Measurements from ENCODE around the gene TMC6. TPM values are rescaled to one million over a fixed set of nuclear protein-coding genes. Genes with fewer than 3 reads are reported as not detected.
A peak's percentile ranks its signal among the peaks of the same experiment; 100 is the strongest.

Gene TMC6
- total RNA-seq, 2 experiments from 2014 or later = 124 to 258 TPM

GRCh38 chr17:78133971-78134898 is 5.7 kb upstream of the TMC6 start:
- H3K4me3 ChIP-seq (ENCODE audit: low read depth, low read length, poor library complexity, severe bottlenecking) = peak overlapping the region; percentile 81
- peaks cover 52% of the 10 kb centered on the region for H3K36me3 ChIP-seq (ENCODE audit: insufficient read depth, low read length)
- ChIA-PET CTCF (ENCODE audit: unreplicated experiment) (interaction anchor here (0.6 kb wide), 2 partner anchors 11 to 18 kb away, joined by 3 to 4 read pairs; no protein-coding TSS in a partner anchor), POLR2A (interaction anchor here (0.6 kb wide), 1 partner anchor 1608 kb away, joined by 3 read pairs; no protein-coding TSS in a partner anchor)
- H3K4me1 ChIP-seq (ENCODE audit: insufficient read depth, low read length, poor library complexity, severe bottlenecking) = peaks cover 54% of the 10 kb centered on the region
- 0 out of 2 replicates have a peak, but pooled peaks cover 4% of the 10 kb centered on the region for H4K20me1 ChIP-seq (ENCODE audit: insufficient read depth, low read length)
- TF ChIP-seq EZH2phosphoT487 (IDR thresholded peaks at IDR 0.05; ENCODE audit: borderline replicate concordance, low read depth, low read length) (no peak), CTCF (conservative IDR thresholded peaks at IDR 0.05; ENCODE audit: low read length) (peak; percentile 97)
- H3K4me2 ChIP-seq (ENCODE audit: low read length) = peak overlapping the region; percentile 96
- intact Hi-C loops (cut with micrococcal nuclease; ENCODE audit: unreplicated experiment) = loop anchor here (1.0 to 5.0 kb wide), 5 partner anchors 17 to 1647 kb away; no protein-coding TSS in a partner anchor
- no TSS peak for BruUV-seq (replicated peaks)
- H3K27ac ChIP-seq (ENCODE audit: low read depth, low read length, poor library complexity, severe bottlenecking) = peak overlapping the region; percentile 91
- H2AFZ ChIP-seq (ENCODE audit: low read length) = no peak overlapping the region
- no peaks in the 10 kb centered on the region for H3K9me3 ChIP-seq (ENCODE audit: low read length)
- no peaks in the 10 kb centered on the region for H3K9me2 ChIP-seq (ENCODE audit: insufficient read depth, low read length)
- peaks cover 8% of the 10 kb centered on the region; the same call in 1 of the 2 replicates for H3K79me2 ChIP-seq (ENCODE audit: insufficient read depth, low read depth, low read length)
- peak; percentile 91 for DNase-seq (ENCODE audit: low spot score)

DNA sequence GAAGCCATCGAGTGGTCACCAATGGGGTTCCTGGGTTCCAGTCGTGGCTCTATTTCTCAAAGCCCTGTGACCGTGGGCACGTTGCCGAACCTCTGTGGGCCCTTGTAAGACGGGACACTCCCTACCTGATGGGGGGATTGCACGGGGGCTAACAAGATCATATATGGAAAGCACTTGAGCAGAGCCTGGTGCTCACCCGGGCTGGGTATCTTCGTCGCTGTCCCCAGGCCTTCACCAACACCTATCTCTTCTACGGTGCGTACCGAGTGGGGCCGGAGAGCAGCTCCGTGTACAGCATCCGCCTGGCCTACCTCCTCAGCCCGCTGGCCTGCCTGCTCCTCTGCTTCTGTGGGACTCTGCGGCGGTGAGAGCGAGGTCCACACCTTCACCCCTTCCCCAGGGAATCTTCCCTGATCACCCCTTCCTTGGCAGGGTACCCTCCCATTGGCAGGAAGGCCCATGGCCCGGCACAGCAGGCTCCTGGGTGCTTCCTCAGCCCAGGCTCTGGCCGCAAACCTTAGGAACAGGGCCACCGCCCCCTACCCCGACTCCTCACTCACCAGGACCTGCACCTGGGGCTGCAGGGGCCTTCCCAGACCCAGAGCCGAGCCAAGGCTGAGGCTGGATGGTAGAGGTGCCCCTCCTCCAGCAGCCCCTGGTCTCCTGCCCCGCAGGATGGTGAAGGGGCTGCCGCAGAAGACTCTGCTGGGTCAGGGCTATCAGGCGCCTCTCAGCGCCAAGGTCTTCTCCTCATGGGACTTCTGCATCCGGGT is 4.8 kb upstream of the TMC6 start:
- intact Hi-C loops (cut with micrococcal nuclease; ENCODE audit: unreplicated experiment) = loop anchor here (5.0 kb wide), 2 partner anchors 119 to 1646 kb away; no protein-coding TSS in a partner anchor
- H3K9me3 ChIP-seq (ENCODE audit: low read length) = no peaks in the 10 kb centered on the region
- peaks cover 59% of the 10 kb centered on the region for H3K4me1 ChIP-seq (ENCODE audit: insufficient read depth, low read length, poor library complexity, severe bottlenecking)
- TF ChIP-seq EZH2phosphoT487 (IDR thresholded peaks at IDR 0.05; ENCODE audit: borderline replicate concordance, low read depth, low read length) = no peak
- TF ChIP-seq CTCF (conservative IDR thresholded peaks at IDR 0.05; ENCODE audit: low read length) = no peak
- H3K4me2 ChIP-seq (ENCODE audit: low read length) = peak overlapping the region; percentile 96
- ChIA-PET POLR2A (interaction anchor here (0.6 kb wide), 1 partner anchor 1609 kb away, joined by 3 read pairs; no protein-coding TSS in a partner anchor), CTCF (ENCODE audit: unreplicated experiment) (no interaction called here)
- BruUV-seq (replicated peaks) = no TSS peak
- no peak for DNase-seq (ENCODE audit: low spot score)
- H2AFZ ChIP-seq (ENCODE audit: low read length) = no peak overlapping the region
- H3K9me2 ChIP-seq (ENCODE audit: insufficient read depth, low read length) = no peaks in the 10 kb centered on the region
- peaks cover 52% of the 10 kb centered on the region for H3K36me3 ChIP-seq (ENCODE audit: insufficient read depth, low read length)
- H4K20me1 ChIP-seq (ENCODE audit: insufficient read depth, low read length) = 0 out of 2 replicates have a peak, but pooled peaks cover 4% of the 10 kb centered on the region
- peaks cover 8% of the 10 kb centered on the region; the same call in 1 of the 2 replicates for H3K79me2 ChIP-seq (ENCODE audit: insufficient read depth, low read depth, low read length)
- H3K27ac ChIP-seq (ENCODE audit: low read depth, low read length, poor library complexity, severe bottlenecking) = peak overlapping the region; percentile 91
- H3K4me3 ChIP-seq (ENCODE audit: low read depth, low read length, poor library complexity, severe bottlenecking) = peak overlapping the region; percentile 81

Measured in OCI-LY7 (cell line).